Endothelial cell of umbilical vein (primary cell): ENCODE measurements around the gene ATF1.

Experiments
- CTCF ChIP-seq, 2 donors: IDR thresholded peaks; 1 replicate in 1 of 2; 2 replicates in 1 of 2; pipeline ENCODE4 v1.5.1; 2011; ENCODE audit warnings: low read length in 2 of 2, mild to moderate bottlenecking in 2 of 2, moderate library complexity in 2 of 2, control low read depth in 1 of 2, inconsistent platforms in 1 of 2, low read depth in 1 of 2; ENCODE audit not compliant: insufficient read depth in 1 of 2; ENCODE audit errors: extremely low read depth in 1 of 2
- EZH2 ChIP-seq: IDR thresholded peaks from 2 replicates; pipeline ENCODE4 v1.6.1; 2012; ENCODE audit warnings: borderline replicate concordance, low read depth, mild to moderate bottlenecking, moderate library complexity, low read length, inconsistent platforms; ENCODE audit not compliant: severe bottlenecking
- GATA2 ChIP-seq: IDR thresholded peaks from 2 replicates; pipeline ENCODE4 v1.7.0; 2011; ENCODE audit warnings: low read depth, mild to moderate bottlenecking, moderate library complexity, mixed read lengths, low read length; ENCODE audit not compliant: insufficient read length, insufficient read depth
- JUN ChIP-seq: IDR thresholded peaks from 2 replicates; pipeline ENCODE4 v1.6.1; 2011; ENCODE audit warnings: borderline replicate concordance, low read depth; ENCODE audit not compliant: insufficient read length, insufficient read depth
- MYC ChIP-seq: IDR thresholded peaks from one replicate; pipeline ENCODE4 v1.6.1; 2011; ENCODE audit warnings: mild to moderate bottlenecking, low read depth, low read length
- POLR2A ChIP-seq: IDR thresholded peaks from 2 replicates; pipeline ENCODE4 v1.6.1; 2012; ENCODE audit warnings: low read depth, mild to moderate bottlenecking, control low read depth, low read length
- POLR2AphosphoS5 ChIP-seq: IDR thresholded peaks from 2 replicates; pipeline ENCODE4 v1.6.1; 2012; ENCODE audit warnings: low read depth, mild to moderate bottlenecking, control low read depth, low read length, moderate library complexity; ENCODE audit not compliant: insufficient read depth
- TF ChIP-seq, protein P1 (sequence below): IDR thresholded peaks from 2 replicates; pipeline ENCODE4 v1.6.1; 2011; ENCODE audit not compliant: insufficient read depth, insufficient read length

GRCh38 chr12:50787618-50788017 lies 23.7 kb downstream of the ATF1 start:
- TF ChIP-seq CTCF (IDR thresholded peaks at IDR 0.05; ENCODE audit: extremely low read depth in 1 of 2, insufficient read depth in 1 of 2, low read depth in 1 of 2, low read length in 2 of 2) = no peak
- no peak for TF ChIP-seq EZH2
- no peak for TF ChIP-seq POLR2AphosphoS5
- no peak for TF ChIP-seq POLR2A
- TF ChIP-seq, protein P1, sequence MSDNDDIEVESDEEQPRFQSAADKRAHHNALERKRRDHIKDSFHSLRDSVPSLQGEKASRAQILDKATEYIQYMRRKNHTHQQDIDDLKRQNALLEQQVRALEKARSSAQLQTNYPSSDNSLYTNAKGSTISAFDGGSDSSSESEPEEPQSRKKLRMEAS = no peak
- no peak for TF ChIP-seq JUN
- TF ChIP-seq GATA2 = no peak
- no peak for TF ChIP-seq MYC
